Activated CD8-positive, alpha-beta memory T cell treated with anti-CD3 and anti-CD28 coated beads, Interleukin-2, amount 50 U/mL, for 4 hours (primary cell): ENCODE results near the gene DBNDD2.

Source experiments
- DNase-seq: peaks from one replicate; pipeline ENCODE4 v3.0.0-alpha.2; 2020

Gene DBNDD2

GRCh38 chr20:45419188-45420091 is 11.4 kb downstream of the DBNDD2 start:
- no peak for DNase-seq

DNA sequence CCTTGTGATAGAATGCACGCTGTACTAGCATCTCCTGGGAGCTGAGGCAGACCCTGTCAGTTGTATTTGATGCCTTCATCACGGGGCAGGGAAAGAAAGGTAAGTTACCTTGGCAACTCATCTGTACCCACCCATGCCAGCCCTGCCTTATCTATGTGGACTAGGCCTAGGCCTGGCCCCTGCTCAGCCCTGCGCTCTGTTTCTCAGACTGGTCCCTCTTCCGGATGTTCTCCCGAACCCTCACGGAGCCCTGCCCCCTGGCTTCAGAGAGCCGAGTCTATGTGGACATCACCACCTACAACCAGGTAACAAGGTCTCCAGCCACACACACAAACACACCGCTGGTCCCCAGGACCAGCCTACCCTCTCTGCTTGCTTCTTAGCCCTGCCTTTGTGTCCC is 12.0 kb downstream of the DBNDD2 start:
- DNase-seq = no peak

GRCh38 chr20:45423700-45424099 is 15.6 kb downstream of the DBNDD2 start:
- no peak for DNase-seq

- DNase-seq = no peak
These were observed 17.5 kb downstream of the DBNDD2 start for GRCh38 chr20:45425561-45425960.

DNA sequence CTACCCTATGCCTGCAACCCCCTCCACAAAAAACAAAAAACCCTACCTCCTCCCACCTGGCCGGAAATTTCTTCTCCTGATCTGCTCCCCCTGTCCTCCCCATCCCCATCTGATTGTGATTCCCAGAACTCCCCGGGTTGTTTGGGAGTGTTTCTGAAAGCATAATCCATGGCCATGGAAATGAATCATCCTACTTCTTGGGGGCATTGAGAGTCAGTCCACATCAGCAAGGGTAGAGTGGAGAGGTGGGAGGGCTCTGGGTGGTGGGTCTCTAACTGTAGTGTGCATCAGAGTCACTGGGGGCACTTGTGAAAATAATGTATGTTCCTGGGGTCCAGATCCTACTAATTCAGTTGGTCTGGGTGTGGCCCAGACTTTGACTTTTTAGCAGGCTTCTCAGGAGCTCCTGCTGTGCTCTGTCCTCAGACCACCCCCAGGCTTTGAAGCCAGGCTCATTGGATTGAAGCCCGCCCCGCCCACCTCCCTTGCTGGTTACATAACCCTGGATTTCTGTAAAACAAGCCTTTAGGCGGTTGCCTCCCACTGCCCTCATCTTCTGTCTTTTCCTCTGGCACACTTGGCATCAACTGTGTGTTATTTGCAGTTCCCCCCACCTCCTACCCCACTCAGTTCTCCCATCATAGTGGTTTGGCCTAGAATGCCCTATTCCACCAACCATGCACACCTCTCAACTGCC is 18.4 kb downstream of the DBNDD2 start:
- no peak for DNase-seq

GRCh38 chr20:45427236-45428149 is 19.4 kb downstream of the DBNDD2 start:
- DNase-seq = no peak

DNA sequence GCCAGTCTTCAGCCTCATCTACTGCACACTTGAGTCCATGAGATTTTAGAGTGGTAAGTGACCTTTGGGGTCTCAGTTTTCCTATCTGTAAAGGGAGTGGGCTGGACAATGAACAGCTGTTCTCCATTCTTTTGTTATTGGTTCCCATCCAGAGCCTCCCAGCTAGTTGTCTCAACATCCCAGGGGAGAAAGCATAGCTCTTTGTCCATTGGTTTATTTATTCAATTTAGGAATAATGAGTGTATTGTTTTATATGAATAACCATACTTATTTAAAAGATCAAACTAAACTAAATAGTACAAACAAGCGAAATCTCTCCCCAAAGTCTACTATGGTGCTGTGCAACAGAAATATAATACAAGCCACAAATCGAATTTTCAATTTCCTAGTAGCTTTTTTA is 21.5 kb downstream of the DBNDD2 start:
- no peak for DNase-seq

- no peak for DNase-seq
These were observed 24.2 kb downstream of the DBNDD2 start for GRCh38 chr20:45432294-45432693.

DNA sequence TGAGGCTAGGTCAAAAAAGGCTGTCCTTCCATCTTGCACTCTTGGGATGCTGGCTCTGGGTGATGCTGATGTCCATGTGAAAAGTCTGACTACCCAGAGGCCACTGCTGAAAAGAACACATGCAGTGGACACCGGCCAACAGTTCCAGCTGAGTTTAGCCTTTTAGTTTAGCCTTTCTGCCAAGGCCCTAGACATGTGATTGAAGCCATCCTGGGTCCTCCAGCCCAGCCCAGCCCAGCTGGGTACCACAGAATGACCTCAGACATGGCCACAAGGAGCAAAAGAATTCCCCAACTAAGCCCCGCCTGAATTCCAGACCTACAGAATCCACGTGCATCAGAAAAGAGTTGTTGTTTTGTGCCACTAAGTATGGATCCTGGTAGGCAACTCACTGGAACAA is 25.2 kb downstream of the DBNDD2 start:
- no peak for DNase-seq

- no peak for DNase-seq
These were observed 25.9 kb downstream of the DBNDD2 start for GRCh38 chr20:45433976-45434375.

DNA sequence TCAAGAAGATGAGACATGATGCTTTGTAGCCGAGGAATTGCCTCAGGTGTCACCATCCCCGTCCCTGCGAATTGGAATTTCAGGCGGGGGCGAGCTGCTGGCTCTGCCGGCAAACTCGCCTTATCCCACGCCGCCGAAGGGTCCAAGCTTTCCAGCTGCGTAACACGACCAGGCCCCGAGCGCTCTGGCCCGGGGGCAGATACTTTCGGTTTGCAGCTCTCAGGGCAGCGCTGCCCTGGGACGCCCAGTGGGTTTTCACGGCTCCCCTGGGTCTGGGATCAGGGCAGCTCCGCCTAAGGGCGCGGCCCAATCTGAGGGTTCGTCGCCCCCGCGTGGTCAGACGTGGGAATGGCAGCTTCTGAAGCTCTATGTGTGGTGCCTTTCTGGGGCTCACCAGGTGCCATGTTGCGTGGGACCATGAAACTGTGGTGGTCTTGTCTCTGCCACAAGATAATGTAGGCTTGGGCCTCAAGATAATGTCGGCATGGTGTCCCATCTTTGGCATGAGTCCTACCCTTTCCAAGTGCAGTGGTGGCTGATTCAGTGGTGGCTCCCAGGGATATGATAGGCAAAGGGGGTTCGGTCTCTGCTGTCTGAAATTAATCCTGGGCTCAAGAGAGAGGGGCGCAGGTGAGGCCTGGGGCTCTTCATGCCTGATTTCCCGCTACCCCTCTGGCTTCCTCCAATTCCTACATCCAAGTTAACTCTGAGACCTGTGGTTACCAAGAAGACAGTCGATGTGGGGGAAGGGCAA is 28.8 kb downstream of the DBNDD2 start:
- peak; percentile 91 for DNase-seq

GRCh38 chr20:45440424-45440823 is 32.3 kb downstream of the DBNDD2 start:
- DNase-seq = no peak

DNA sequence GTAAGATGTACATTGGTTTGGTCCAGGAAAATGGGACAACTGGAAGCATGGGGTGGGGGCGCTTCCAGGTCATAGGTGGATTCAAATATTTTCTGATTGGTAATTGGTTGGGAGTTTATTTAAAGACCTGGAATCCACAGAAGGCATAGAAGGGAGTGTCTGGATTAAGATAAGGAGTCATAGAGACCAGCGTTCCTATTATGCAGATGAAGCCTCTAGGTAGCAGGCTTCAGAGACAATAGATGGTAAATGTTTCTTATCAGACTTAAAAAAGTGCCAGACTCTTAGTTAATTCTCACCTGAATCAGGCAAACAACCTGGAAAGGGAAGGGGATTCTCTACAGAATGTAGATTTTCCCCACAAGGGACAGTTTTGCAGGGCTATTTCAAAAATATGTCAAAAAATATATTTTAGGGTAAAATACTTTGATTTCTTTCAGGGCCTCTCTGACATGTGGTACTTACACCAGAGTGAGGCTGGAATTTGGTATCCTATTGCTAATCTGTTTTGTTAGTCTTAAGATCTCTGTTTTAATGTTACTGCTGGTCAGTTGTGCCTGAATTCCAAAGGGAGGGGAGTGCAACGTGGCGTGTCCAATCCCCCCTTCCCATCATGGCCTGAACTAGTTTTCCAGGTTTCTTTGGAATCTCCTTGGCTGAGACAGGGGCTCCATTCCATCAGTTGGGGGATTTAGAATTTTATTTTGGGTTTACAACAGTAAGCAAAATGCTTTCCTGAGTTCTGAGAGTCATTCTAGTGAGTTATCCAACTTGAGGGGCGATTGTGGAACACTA is 33.0 kb downstream of the DBNDD2 start:
- no peak for DNase-seq

DNA sequence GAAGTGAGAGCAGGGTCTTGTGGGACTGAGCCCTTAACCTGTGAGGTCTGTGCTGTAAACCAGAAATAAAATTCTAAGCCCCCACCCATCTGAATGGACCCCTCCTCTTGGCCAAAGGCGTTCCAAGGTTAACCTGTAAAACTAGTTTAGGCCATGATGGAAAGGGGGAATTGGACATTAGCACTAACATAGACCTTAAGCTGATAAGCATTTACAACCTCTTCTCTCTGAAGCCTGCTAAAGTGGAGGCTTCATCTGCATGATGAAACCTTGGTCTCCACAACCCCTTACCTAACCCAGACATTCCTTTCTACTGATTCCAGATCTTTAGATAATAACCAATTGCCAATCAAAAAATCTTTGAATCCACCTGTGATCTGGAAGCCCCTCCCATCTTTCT is 33.7 kb downstream of the DBNDD2 start:
- no peak for DNase-seq

DNA sequence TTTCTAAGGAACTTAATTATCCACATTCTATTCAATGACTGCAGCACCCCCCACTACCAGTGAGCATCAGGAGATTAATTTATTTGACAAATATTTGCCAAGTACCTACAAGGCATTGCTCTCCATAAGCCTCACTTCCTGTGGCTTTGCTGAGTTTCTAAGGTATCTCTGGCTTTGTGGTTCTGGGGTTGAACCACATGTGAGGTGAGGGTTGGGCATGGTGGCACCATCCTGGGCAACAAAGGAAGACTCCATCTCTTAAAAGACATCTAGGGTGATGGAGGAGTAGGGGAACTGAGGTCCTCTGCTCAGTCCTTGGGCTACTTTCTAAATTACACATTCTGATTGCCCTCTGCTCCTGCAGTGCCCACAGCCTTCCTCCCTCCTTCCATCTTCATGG is 36.0 kb downstream of the DBNDD2 start:
- DNase-seq = no peak

DNA sequence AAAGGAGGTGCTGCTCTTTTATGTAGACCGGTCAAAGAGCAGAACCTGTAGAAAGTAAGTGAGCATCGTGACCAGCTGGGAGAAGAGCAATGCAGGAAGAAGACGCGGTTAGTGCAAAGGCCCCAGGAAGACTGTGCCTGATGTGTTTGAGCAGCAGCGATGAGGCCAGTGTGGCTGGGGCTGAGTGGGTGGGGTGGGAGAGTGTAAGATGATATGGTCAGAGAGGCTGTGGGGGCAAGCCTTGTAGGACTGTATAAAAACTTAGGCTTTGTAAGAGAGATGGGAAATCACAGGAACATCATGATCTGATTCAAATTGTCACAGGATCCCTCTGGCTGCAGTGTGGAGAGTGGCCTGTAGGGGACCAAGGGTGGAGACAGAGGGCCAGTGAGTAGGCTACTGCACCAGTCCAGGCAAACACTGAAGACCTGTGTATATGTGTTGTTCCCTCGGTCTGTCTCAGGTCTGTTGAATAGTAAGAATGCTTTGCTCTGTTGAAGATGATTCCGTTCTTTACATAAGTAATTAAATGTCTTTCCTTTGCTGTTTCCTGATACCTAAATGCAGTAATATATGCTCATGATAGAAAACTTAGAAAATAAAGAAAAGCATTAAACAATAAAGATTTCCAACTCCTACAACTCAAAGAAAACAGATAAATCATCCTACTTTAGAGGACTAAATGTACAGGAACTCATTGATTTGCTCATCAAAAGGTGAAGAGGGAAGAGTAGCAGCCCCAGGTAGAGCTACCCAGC is 37.9 kb downstream of the DBNDD2 start:
- DNase-seq = no peak

DNA sequence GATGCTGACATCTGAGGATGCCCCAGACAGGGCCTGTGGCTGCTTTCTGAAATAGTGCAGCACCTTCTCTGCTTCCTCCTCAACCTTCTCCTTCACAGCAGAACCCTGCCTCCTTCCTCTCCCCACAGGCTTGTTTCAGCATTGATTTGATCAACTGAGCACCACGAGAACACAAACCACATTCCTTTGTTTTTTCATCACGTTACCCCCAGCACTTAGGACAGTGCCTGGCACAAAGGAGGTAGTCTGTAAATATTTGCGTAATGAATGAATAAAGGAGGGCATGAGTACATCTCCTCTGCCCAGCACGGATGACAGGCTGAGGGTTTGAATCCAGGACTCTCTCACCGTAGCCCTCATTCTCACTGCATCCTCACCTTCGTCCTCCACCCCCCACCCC is 40.2 kb downstream of the DBNDD2 start:
- DNase-seq = no peak

GRCh38 chr20:45449528-45449927 is 41.4 kb downstream of the DBNDD2 start:
- no peak for DNase-seq

GRCh38 chr20:45450097-45450818 is 42.2 kb downstream of the DBNDD2 start:
- DNase-seq = no peak

GRCh38 chr20:45452238-45452637 is 44.1 kb downstream of the DBNDD2 start:
- no peak for DNase-seq
